ENCODE data around the gene GALR3.

The GALR3 gene

DNA sequence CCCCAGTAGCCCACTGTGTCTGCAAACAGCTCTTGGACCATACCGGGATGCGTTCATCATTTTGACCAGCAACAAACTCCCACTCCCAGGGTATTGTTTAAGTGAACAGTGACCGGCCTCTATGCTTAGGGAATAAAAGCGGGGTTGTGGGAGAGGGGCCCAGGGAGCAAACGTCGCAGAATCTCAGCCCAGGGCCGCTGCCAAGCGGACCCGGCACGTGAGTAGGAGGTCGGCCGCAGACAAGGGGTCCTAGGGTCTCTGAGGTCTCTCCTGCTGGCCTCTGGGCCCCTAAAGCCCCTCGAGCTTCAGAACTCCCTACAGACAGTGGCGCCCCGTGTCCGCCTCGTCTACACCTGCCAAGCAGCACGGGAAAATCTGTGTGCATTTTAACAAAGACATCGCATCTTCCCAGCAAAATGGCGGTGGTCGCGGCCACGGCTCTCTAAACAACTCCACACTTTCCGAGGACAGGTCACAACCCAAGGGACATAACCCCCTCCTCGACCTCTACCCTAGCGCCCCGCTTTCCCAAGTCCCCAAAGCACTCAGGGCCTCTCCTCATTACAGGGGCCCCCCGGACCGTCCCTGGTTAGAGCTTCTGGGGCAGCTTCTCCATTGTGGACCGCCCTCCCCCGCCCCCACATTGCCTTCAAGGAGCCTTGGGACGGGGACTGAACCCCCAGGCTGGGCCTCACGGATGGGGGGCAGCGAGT lies 19.4 kb upstream of the GALR3 start:
- no peak for DNase-seq (ENCODE audit: low read depth in 2 of 2)

DNA sequence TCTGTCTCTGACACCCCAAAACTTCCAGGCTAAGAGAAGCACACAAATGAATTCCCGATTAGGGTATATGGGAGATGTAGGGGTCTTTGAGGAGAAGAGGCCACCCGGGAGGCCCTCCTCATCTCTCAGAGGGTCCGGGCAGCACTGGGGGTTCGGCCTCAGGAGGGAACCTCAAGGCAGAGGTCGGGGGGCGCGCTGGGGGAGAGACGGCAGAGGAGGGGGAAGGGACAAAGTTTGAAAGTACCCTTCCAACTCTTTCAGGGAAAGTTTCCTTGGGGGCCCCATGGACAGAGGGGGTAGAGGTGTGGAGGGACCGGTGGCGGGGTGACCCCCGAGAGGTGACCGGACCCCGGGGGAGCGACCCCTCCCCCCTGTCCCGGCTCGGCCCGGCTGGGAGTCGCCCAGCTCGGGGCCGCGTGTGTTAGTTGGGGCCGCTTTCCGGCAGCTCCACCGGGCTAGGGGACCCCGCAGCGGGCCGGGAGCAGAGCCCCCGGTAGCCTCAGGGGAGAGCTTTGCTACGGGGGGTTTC lies 18.8 kb upstream of the GALR3 start:
- no peak for DNase-seq (ENCODE audit: low read depth in 2 of 2)

DNA sequence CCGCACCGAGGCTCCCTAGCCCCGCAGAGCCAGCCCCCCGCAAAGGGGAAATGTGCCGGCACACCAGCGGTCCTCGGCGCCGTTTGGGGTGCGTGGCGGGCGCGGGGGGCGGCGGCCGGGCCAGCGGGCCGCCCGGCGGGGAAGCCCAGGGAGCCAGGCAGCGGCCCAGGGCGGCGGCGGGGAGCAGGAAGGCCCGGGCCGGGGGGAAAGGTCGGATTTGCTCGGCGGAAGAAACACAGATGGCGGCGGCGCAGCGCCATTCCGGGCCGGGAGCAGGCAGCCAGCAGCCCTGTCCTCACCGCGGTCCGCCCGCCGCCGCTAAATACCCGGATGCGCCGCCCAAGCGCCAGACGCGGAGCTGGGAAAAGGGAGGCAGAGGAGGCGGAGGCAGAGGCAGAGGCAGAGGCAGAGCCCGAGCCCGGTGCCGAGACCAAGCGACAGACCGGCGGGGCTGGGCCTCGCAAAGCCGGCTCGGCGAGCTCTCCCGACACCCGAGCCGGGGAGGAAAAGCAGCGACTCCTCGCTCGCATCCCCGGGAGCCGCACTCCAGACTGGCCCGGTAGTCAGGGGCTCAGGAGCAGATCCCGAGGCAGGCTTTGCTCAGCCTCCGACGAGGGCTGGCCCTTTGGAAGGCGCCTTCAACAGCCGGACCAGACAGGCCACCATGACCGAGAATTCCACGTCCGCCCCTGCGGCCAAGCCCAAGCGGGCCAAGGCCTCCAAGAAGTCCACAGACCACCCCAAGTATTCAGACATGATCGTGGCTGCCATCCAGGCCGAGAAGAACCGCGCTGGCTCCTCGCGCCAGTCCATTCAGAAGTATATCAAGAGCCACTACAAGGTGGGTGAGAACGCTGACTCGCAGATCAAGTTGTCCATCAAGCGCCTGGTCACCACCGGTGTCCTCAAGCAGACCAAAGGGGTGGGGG lies 18.0 kb upstream of the GALR3 start:
- peak; percentile 9 to 14 for DNase-seq (ENCODE audit: low read depth in 2 of 2)

DNA sequence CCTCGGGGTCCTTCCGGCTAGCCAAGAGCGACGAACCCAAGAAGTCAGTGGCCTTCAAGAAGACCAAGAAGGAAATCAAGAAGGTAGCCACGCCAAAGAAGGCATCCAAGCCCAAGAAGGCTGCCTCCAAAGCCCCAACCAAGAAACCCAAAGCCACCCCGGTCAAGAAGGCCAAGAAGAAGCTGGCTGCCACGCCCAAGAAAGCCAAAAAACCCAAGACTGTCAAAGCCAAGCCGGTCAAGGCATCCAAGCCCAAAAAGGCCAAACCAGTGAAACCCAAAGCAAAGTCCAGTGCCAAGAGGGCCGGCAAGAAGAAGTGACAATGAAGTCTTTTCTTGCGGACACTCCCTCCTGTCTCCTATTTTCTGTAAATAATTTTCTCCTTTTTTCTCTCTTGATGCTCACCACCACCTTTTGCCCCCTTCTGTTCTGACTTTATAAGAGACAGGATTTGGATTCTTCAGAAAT lies 17.3 kb upstream of the GALR3 start:
- DNase-seq (ENCODE audit: low read depth in 2 of 2): no peak

DNA sequence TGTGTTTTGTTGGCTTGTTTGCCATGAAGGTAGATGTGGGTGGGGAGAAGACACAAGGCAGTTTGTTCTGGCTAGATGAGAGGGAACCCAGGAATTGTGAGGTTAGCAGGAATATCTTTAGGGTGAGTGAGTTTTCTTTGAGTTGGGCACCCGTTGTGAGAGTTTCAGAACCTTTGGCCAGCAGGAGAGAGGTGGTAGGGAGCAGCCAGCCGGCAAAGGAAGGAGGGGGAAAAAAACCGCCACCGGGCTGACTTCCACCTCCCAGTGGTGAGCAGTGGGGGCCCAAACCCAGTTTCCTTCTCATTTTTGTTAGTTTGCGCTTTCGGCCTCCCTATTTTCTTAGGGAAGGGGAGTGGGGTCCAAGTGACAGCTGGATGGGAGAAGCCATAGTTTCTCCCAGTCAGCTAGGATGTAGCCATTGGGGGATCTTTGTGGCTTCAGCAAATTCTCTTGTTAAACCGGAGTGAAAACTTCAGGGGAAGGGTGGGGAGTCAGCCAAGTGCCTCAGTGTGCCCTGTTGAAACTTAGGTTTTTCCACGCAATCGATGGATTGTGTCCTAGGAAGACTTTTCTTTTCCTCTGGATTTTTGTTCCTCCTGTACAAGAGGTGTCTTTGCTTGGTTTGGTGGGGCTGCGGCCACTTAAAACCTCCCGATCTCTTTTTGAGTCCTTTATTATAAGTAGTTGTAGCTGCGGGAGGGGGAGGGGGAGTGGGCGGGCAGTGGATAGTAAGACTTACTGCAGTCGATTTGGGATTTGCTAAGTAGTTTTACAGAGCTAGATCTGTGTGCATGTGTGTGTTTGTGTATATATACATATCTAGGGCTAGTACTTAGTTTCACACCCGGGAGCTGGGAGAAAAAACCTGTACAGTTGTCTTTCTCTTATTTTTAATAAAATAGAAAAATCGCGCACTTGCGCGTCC lies 16.5 kb upstream of the GALR3 start:
- no peak for DNase-seq (ENCODE audit: low read depth in 2 of 2)

DNA sequence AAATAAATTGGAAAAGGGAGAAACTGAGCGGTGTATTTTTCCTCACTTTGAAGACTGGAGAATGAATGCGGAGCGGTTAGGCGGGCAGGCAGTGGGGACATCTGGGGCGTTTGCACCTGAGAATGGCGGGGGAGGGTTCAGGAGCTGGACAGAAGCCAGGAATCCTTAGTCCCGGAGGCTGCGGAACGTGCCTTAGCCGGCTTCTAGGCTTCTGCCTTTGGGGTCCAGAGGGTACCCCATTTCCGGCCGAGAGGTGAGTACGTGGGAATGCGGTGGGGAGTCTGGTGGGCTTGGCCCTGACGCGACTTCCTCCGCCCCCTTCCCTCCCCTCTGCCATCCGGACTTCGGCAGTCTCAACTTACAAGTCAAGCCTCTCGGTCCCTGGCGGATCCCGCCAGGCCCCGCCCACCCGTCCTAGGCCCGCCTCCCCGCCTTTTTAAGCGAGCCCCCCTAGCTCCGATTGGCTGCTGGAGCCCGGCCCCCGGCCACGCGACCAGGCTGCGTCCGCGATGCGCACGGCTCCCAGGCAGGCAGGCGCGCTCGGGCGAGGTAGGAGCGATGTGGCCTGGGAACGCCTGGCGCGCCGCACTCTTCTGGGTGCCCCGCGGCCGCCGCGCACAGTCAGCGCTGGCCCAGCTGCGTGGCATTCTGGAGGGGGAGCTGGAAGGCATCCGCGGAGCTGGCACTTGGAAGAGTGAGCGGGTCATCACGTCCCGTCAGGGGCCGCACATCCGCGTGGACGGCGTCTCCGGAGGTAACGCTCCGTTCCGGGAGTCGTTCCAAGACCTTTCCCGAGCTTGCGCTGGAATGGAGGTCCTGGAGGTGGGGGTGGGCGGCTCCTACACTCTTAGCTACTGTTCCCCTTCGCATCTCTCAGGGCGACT lies 15.5 kb upstream of the GALR3 start, which contains the start of gene GCAT:
Gene GCAT (plus strand): TSS at position 525 of the 884 bp plus-strand sequence. CDS start 34 bp downstream, at position 559.
- peak; percentile 70 to 73 for DNase-seq (ENCODE audit: low read depth in 2 of 2)

DNA sequence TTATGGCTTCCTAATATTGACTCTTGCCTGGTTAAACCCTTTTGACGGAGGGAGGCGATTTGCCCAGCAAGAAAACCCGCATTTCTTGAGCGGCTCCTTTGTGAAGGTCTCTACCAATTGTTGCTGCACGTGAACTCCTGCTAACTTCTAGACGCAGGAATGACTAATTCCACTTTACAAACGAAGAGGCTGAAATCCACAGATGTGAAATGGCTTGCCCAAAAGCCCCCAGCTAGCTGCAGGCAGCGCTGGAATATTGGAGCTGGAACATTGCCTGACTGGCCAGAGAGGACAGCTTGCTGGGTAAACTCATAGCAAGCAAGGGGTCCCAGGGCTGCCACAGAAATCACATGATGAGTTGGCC lies 14.9 kb upstream of the GALR3 start:
- no peak for DNase-seq (ENCODE audit: low read depth in 2 of 2)

DNA sequence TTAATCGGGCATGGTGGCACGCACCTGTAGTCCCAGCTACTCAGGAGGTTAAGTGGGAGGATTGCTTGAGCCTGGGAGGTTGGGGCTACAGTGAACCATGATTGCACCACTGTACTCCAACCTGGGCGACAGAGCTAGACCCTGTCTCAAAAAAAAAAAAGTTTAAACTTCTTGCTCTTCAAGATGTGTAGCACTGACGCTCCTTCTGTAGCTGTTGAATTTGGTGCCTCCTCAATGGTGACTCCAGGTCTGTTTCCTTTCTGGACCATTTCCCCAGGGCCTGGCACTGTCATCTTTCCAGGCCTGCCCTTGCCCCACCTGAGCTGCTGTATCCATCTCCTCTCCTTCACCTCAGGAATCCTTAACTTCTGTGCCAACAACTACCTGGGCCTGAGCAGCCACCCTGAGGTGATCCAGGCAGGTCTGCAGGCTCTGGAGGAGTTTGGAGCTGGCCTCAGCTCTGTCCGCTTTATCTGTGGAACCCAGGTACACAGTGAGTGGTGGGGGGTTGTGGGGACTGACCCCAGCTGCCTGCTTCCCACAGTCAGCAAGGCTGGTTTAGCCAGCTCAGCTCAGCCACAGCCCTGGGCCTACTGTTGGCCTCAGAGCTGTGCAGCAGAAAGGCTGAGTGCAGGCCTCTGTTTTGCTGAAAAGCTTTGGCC lies 13.4 kb upstream of the GALR3 start:
- no peak for DNase-seq (ENCODE audit: low read depth in 2 of 2)

DNA sequence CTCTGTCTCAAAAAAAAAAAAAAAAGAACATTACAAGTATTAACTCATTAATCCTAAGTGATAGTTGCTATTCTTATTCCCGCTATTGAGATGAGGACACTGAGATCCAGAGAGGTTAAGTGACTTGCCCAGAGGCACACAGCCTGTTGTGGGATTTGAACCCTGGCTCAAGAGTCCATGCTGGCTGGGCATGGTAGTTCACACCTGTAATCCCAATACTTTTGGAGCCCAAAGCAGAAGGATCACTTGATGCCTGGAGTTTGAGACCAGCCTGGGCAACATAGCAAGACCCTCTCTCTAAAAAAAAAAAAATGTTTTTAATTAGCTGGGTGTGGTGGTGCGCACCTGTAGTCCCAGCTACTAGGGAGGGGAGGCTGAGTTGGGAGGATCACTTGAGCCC lies 11.3 kb upstream of the GALR3 start:
- DNase-seq (ENCODE audit: low read depth in 2 of 2): no peak

DNA sequence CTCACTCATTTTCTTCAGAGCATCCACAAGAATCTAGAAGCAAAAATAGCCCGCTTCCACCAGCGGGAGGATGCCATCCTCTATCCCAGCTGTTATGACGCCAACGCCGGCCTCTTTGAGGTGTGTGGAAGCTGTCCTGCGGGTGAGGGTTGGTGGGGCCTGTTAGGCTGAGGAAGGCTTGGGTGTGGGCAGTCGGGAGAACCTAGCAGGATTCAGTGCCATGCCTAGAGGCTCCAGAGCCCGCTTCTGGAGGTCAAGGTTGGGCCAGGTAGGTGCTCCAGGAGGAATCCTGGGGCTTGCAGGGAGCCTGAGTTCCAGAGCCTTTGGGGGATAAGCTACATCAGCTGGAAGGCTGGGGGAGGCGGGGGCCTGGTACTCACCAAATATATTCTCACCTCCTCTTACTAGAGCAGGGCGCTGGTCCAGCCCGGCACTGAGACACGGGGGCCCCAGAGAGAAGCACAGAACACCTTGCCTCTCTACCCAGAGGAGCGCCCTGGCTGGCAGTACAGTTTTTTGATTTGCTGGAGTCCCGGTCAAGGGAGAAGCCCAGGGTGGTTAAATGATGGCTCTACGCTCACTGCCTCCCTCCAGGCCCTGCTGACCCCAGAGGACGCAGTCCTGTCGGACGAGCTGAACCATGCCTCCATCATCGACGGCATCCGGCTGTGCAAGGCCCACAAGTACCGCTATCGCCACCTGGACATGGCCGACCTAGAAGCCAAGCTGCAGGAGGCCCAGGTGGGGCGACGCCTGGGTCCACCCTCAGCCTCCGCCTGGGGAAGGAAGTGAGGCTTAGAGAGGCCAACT lies 10.1 kb upstream of the GALR3 start:
- no peak for DNase-seq (ENCODE audit: low read depth in 2 of 2)

DNA sequence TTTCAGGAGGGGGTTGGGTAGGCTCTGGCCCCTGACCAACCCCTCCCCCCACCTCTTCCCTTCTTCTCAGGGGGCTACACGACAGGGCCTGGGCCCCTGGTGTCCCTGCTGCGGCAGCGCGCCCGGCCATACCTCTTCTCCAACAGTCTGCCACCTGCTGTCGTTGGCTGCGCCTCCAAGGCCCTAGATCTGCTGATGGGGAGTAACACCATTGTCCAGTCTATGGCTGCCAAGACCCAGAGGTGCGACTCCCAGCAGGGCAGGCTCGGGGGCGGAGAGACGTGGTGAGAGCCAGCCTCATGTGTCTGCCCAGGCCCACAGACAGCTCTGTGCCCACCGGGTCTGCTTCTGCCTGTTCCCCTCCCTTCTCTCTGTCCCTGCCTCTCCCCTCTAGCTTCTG lies 7.6 kb upstream of the GALR3 start:
- DNase-seq (ENCODE audit: low read depth in 2 of 2): no peak

DNA sequence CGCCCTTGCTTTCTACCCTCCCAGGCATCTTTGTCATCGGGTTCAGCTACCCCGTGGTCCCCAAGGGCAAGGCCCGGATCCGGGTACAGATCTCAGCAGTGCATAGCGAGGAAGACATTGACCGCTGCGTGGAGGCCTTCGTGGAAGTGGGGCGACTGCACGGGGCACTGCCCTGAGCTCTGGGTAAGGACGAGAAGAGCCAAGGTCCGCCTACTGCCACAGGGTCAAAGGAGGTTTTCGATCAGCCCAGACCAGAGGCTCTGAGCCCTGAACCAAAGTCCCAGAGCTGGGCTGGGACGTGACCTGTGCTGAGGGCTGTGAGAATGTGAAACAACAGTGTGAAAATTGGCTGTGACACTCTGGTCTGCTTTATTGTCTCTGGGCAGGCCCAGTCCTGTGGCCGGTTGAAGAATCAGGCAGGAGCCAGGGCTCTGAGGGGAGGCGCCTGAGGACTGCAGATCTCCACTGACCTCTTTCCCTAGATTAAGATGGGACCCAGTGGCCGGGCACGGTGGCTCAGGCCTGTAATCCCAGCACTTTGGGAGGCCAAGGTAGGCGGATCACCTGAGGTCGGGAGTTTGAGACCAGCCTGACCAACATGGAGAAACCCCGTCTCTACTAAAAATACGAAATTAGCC lies 6.5 kb upstream of the GALR3 start:
- no peak for DNase-seq (ENCODE audit: low read depth in 2 of 2)

DNA sequence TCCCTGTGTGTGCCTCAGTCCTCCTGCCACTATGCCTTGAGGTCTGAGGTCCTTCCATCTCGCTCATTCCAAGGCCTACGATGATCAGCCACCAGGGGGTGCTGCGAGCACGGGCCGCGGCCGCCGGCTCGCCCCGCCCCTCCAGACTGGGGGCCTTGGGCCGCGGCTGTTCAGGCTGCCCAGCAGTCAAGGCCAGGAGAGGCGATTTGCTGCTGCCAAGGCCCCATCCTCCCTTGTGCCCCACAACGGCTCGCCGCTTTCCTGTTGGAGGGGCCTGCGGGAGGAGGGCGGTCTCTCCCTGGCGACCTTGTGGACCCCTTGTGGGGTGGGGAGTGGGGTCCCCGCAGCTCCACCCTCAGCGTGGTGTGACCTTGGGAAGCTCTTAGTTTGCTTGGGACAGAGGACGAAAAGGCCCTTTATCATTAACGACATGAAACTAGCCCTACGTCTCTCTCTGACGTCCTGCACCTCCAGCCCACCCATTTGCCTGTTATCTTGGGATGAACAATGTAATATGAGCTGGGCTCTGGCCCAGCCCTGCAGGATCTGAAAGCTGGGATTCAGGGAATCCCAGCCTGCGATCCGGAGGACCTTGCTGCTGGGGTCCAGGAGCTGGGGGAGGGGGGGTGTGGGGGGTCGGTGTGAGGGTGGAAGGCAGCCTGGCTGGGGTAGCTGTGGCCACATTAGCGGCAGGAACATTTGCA lies 5.3 kb upstream of the GALR3 start:
- peak; percentile 49 to 66 for DNase-seq (ENCODE audit: low read depth in 2 of 2)

DNA sequence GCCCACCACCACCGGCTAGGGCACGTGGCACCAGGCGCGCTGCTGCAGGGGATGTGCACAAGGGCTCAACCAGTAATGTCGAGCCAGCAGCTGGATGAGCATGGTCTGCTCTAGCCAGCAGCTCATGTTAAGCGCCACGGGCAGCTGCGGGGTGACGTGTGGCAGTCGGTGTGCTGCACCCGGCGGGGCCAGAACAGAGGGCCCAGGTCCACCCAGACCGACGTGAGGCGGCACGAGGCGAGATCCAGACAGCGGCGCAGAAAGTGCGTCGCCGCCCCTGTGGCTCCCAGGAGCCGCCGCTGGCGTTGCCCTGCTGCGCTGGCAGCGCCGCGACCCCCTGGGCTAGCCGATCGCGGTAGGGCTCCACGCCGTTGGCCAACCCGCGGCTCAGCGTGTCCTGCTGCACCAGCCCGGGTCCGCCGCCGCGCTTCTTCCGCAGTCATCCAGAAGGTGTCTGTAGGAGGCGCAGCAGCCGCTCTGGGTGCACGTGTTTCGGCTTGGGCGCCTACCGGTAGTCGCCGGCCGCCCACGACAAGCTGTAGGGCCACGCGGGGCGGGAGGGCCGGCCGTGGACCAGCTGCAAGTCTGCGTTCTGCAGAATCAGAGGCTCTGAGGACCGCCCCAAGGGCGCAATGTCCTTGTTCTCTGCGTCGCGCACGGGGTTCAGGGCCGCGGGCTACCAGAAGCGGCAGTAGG lies 4.6 kb upstream of the GALR3 start:
- DNase-seq (ENCODE audit: low read depth in 2 of 2): peak; percentile 14 to 46

DNA sequence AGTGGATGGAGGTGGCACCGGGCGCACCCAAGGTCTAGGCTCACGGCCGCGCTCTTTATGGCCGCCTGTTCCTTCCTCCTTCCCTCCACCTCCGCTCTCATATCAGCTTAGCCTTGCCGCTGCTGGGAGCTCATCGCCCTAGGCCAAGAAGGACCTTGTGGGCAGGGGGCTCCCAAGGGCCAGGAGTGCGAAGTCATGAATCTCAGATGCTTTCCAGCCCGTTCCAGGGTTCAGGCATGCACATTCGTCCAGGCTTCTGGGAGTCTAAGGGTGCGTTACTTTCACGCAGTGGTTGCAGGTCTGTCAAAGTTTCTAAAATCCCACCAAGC lies 4.1 kb upstream of the GALR3 start:
- DNase-seq (ENCODE audit: low read depth in 2 of 2): no peak

DNA sequence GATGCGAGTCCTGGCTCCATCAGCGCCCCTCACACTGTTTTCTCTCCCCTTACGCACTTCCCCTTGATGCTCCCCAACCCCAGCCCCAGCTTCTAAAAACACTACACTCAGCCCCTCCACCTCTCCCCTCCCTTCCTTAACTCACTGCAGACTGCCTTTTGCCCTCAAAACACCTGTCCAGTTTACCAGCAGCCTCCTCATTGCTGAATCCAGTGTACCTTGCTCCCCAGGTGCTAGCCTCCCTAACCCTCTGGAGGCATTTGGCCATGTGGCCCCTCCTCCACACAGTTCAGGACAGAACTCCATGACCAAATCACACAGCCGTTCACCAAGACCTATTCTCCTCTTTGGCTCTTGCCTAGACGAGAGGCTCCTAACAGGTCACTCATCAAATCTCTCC lies 2.8 kb upstream of the GALR3 start:
- no peak for DNase-seq (ENCODE audit: low read depth in 2 of 2)

DNA sequence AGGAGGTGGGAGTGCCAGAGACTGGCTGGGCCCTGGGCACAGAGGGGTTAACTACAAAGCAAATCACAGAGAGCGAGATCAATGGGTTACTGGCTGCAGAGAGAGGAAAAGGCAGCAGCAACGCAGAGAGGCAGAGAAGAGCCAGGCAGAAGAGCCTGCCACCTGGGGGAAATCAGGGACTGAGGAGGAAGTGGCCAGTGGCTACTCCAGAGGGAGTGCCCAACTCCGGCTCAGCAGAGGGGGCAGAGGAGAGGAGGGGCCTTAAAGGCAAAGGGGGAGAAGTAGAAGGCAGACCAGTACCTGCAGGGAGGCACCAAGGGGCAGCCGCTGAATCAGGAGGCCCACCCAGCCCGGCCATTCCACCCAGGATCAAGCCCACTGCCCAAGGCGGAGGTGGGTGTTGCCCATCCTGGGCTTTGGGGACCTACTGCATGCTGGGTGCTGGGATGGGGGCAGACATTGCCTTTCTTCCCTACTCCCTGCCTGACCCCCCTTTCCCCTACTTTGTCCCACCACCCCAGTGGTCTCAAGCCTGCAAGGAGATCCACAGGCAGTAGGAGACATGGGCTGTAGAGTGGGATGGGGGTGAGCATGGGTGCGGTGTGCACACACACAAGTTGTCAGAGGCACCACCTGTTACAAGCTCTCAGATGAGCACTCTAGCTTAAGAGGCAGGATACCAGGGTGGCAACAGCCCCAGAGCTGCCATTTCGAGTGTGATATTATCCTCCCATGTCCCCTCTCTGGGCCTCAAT lies 926 bp upstream of the GALR3 start:
- no peak for DNase-seq (ENCODE audit: low read depth in 2 of 2)

Data from activated CD8-positive, alpha-beta memory T cell treated with anti-CD3 and anti-CD28 coated beads for 4 hours (primary cell).